ENCODE measurements around the gene ADO. TPM values are rescaled to one million over a fixed set of nuclear protein-coding genes. Genes with fewer than 3 reads are reported as not detected.
A peak's percentile ranks its signal among the peaks of the same experiment; 100 is the strongest.

ADO gene
- polyA plus RNA-seq, 1 of the 3 experiments (the other 2 are of a cell fraction): 6.9 TPM

DNA sequence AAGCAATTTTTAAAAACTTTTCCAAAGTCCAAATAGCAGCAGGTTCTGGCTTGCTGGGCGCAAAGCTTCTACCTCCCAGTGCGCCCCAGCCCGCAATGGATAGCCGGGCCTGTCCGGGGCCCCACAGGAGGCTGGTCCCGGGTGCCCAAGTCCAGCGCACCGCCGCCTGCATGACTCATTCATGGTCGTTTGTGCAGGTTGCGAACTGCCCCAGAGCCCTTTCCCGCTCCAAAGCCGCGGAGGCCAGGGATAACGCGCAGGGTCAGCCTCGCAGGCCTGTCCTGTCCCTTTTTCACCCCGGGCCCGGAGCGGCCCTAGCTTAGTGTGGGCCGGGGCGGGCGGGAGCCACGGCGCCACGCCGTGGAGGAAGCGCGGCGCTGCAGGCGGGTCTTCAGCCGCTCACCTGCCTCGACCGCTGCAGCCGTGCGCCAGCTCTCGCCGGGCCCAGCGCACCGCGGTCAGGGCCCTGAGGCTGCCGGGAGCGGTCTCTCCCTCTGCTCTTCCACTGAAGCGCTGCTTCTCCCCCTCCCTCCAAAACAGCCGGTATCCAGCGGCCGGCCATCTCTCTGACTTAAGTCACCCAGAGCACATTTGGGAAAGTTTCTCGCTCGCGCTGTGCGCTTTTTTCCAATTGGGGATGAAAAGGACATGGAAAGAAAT, 13.4 kb downstream of the ADO start:
- peak overlapping the region; percentile 73; the same call in 1 of the 2 replicates for H2AFZ ChIP-seq (ENCODE audit: low read depth)
- H3K4me2 ChIP-seq: peak overlapping the region; percentile 88
- H3K9me2 ChIP-seq: no peaks in the 10 kb centered on the region
- H3K9me3 ChIP-seq: no peaks in the 10 kb centered on the region
- no peak for TF ChIP-seq SIN3A (IDR thresholded peaks at IDR 0.05; ENCODE audit: borderline replicate concordance, low read depth, low read length)
- no peak for TF ChIP-seq NRF1 (IDR thresholded peaks at IDR 0.05; ENCODE audit: low read depth, low read length)
- TF ChIP-seq RAD21 (IDR thresholded peaks at IDR 0.05; ENCODE audit: low read length): peak; percentile 61
- peak; percentile 79 for TF ChIP-seq SMC3 (IDR thresholded peaks at IDR 0.05; ENCODE audit: low read depth, low read length)
- TF ChIP-seq EZH2phosphoT487 (IDR thresholded peaks at IDR 0.05; ENCODE audit: borderline replicate concordance, low read depth): no peak
- no peak for TF ChIP-seq NFIC (IDR thresholded peaks at IDR 0.05; ENCODE audit: borderline replicate concordance)
- TF ChIP-seq EP300 (IDR thresholded peaks at IDR 0.05; ENCODE audit: borderline replicate concordance in 1 of 2, low read depth in 1 of 2, low read length in 1 of 2): no peak
- TF ChIP-seq, protein P1, sequence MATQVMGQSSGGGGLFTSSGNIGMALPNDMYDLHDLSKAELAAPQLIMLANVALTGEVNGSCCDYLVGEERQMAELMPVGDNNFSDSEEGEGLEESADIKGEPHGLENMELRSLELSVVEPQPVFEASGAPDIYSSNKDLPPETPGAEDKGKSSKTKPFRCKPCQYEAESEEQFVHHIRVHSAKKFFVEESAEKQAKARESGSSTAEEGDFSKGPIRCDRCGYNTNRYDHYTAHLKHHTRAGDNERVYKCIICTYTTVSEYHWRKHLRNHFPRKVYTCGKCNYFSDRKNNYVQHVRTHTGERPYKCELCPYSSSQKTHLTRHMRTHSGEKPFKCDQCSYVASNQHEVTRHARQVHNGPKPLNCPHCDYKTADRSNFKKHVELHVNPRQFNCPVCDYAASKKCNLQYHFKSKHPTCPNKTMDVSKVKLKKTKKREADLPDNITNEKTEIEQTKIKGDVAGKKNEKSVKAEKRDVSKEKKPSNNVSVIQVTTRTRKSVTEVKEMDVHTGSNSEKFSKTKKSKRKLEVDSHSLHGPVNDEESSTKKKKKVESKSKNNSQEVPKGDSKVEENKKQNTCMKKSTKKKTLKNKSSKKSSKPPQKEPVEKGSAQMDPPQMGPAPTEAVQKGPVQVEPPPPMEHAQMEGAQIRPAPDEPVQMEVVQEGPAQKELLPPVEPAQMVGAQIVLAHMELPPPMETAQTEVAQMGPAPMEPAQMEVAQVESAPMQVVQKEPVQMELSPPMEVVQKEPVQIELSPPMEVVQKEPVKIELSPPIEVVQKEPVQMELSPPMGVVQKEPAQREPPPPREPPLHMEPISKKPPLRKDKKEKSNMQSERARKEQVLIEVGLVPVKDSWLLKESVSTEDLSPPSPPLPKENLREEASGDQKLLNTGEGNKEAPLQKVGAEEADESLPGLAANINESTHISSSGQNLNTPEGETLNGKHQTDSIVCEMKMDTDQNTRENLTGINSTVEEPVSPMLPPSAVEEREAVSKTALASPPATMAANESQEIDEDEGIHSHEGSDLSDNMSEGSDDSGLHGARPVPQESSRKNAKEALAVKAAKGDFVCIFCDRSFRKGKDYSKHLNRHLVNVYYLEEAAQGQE (IDR thresholded peaks at IDR 0.05; ENCODE audit: low read depth, low read length): no peak
- no peak for TF ChIP-seq ELF1 (IDR thresholded peaks at IDR 0.05)
- TF ChIP-seq RFX5 (IDR thresholded peaks at IDR 0.05; ENCODE audit: low read length): no peak
- no peak for TF ChIP-seq GATA2 (CRISPR knock-in tag; IDR thresholded peaks at IDR 0.05)
- TF ChIP-seq FOSL2 (IDR thresholded peaks at IDR 0.05; ENCODE audit: borderline replicate concordance, low read depth): 0 out of 2 replicates have a peak, but pooled peaks have one; percentile 20
- no peak for TF ChIP-seq FOXM1 (IDR thresholded peaks at IDR 0.05; ENCODE audit: low read depth)
- TF ChIP-seq, protein P2, sequence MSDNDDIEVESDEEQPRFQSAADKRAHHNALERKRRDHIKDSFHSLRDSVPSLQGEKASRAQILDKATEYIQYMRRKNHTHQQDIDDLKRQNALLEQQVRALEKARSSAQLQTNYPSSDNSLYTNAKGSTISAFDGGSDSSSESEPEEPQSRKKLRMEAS (IDR thresholded peaks at IDR 0.05; ENCODE audit: low read depth): peak; percentile 38; the same call in 1 of the 2 replicates
- TF ChIP-seq, protein P3, sequence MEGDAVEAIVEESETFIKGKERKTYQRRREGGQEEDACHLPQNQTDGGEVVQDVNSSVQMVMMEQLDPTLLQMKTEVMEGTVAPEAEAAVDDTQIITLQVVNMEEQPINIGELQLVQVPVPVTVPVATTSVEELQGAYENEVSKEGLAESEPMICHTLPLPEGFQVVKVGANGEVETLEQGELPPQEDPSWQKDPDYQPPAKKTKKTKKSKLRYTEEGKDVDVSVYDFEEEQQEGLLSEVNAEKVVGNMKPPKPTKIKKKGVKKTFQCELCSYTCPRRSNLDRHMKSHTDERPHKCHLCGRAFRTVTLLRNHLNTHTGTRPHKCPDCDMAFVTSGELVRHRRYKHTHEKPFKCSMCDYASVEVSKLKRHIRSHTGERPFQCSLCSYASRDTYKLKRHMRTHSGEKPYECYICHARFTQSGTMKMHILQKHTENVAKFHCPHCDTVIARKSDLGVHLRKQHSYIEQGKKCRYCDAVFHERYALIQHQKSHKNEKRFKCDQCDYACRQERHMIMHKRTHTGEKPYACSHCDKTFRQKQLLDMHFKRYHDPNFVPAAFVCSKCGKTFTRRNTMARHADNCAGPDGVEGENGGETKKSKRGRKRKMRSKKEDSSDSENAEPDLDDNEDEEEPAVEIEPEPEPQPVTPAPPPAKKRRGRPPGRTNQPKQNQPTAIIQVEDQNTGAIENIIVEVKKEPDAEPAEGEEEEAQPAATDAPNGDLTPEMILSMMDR (IDR thresholded peaks at IDR 0.05): peak; percentile 67
- TF ChIP-seq CHD2 (IDR thresholded peaks at IDR 0.05; ENCODE audit: low read length, partially characterized antibody): no peak
- H4K20me1 ChIP-seq (ENCODE audit: insufficient read depth): no peaks in the 10 kb centered on the region
- H3K36me3 ChIP-seq (replicated peaks in 1 of 2; ENCODE audit: control insufficient read depth in 1 of 2, insufficient read depth in 2 of 2, low read length in 1 of 2): no peaks in the 10 kb centered on the region
- ChIA-PET CTCF (interaction anchor here (0.6 to 4.2 kb wide), 27 partner anchors 8 to 380 kb away, joined by 3 to 42 read pairs (median 5); partner anchors contain the start of gene ADO), POLR2A (no interaction called here)
- no peaks in the 10 kb centered on the region for H3K79me2 ChIP-seq (ENCODE audit: insufficient read depth)
- peak overlapping the region; percentile 71 to 73 for H3K4me3 ChIP-seq (ENCODE audit: low read depth in 2 of 2, low read length in 1 of 2)
- H3F3A ChIP-seq (replicated peaks; ENCODE audit: insufficient read depth): no peaks in the 10 kb centered on the region
- H3K27ac ChIP-seq (ENCODE audit: low read depth in 2 of 2, low read length in 1 of 2): no peak overlapping the region
- peaks cover 49% of the 10 kb centered on the region for H3K27me3 ChIP-seq (ENCODE audit: insufficient read depth)
- 5% methylated on average over 23 of the region's 51 CpGs for WGBS (ENCODE audit: low lambda C conversion rate)
- H3K9ac ChIP-seq: no peak overlapping the region
- peak; percentile 94 for DNase-seq
- peaks cover 12 to 28% of the 10 kb centered on the region in 2 experiments; a peak in 3 of 4 replicates for H3K4me1 ChIP-seq (ENCODE audit: control insufficient read depth in 1 of 2, insufficient read depth in 2 of 2, low read depth in 1 of 2, low read length in 1 of 2)

All from SK-N-SH (cell line).